Muscle of leg (tissue), 11 donors: Measurements from ENCODE around the gene ZMAT5. TPM values are rescaled to one million over a fixed set of nuclear protein-coding genes. Genes with fewer than 3 reads are reported as not detected.

Experiments used
- DNase-seq: peaks from one replicate; pipeline ENCODE4 v3.0.0; 2013
- H3K27ac ChIP-seq: one replicate; pipeline ENCODE4 v1.5.1; 2013; ENCODE audit warnings: mild to moderate bottlenecking, low read length, control low read depth
- H3K27me3 ChIP-seq: one replicate; pipeline ENCODE4 v1.6.1; 2013; ENCODE audit warnings: low read length; ENCODE audit not compliant: control insufficient read depth, insufficient read depth
- H3K36me3 ChIP-seq: one replicate; pipeline ENCODE4 v1.6.1; 2013; ENCODE audit warnings: low read length; ENCODE audit not compliant: control insufficient read depth, insufficient read depth
- H3K4me1 ChIP-seq: one replicate; pipeline ENCODE4 v1.6.1; 2013; ENCODE audit warnings: low read length; ENCODE audit not compliant: control insufficient read depth, insufficient read depth
- H3K4me3 ChIP-seq: one replicate; pipeline ENCODE4 v1.5.1; 2013; ENCODE audit warnings: low read length, control low read depth
- H3K9me3 ChIP-seq: replicated peaks from 2 replicates; pipeline ENCODE4 v1.6.1; 2013; ENCODE audit warnings: low read depth, low read length; ENCODE audit not compliant: control insufficient read depth
- WGBS: methylation state at CpG from one replicate; pipeline ENCODE4 v1.1.5; 2013; ENCODE audit warnings: missing lambda C conversion rate; ENCODE audit not compliant: insufficient coverage; 5-methylcytosine and 5-hydroxymethylcytosine counted together
- polyA plus RNA-seq, 8 donors: library from polyadenylated mRNA; unstranded; fragments of 120-200 nt; gene quantifications; one replicate each; pipeline versions ENCODE4 v1.2.1 to v1.2.3, GENCODE V29; 2013; ENCODE audit warnings: inconsistent platforms in 1 of 8, low replicate concordance in 1 of 8; ENCODE audit not compliant: insufficient read length in 8 of 8, insufficient read depth in 1 of 8
- total RNA-seq: library from RNA; stranded (reverse); fragments of 120-200 nt; gene quantifications from one replicate; pipeline ENCODE4 v1.2.4, GENCODE V29; 2013

Gene ZMAT5
- total and polyA plus RNA-seq, 9 donors: 15.4 to 23.5 (median 18.4) TPM

DNA sequence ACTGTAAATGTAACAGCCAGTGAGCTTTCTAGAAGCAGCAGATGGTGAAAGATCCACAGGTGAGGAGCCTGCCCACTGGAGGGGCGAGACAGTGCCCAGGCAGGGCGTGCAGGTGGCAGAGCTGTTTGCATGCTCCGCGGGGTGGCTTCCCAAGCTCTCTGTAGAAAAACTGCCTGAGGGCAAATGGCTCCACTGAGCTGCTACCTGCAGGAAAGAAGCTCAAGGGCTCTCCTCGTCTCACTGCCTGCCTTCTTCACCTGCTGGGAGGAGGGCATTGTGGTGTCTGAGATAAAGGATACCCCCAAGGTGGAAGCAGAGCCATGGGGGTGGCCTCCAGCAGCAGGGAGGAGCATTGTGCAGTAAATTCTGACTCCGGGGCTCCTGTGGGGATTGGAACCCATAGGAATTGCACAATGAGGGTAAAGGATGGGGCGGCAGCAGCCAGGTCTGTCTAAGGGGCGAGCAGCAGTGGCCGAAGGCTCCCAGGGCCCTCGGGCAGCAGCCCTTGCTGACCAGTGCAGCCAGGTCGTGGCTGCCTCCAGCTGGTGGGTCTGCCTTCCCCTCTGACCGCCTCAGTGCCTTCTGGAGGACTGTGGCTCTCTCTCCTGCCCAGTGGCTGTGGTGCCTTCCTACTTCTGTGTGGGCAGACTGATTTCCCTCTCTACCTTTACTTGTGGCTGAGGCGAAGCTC lies 75.0 kb downstream of the ZMAT5 start:
- H3K4me1 ChIP-seq: peaks cover 81% of the 10 kb centered on the region
- no peaks in the 10 kb centered on the region for H3K9me3 ChIP-seq
- 81% methylated on average over 11 of the region's 13 CpGs for WGBS
- H3K36me3 ChIP-seq: peaks cover 15% of the 10 kb centered on the region
- DNase-seq: no peak
- H3K27ac ChIP-seq: no peak overlapping the region
- no peaks in the 10 kb centered on the region for H3K27me3 ChIP-seq
- no peak overlapping the region for H3K4me3 ChIP-seq

DNA sequence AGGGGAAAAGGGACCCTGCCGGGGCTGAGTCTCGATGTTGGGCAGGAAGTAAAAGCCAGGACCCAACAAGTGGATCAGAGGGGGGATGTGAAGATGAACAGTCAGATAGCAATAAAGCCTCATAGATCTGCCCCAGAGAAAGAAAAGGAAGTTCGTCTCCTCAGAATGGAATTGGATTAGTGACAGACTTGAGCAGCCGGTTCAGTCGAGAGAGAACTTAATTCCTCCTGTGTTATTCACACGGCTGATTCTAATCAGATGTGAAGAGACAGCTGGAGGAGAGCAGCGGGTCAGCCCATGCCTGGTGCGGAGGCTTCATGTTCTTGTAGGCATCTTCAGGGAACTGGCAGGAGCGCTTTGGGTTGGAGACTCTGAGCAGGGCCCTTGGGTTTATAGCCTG lies 76.3 kb downstream of the ZMAT5 start:
- peak; percentile 79 for DNase-seq
- Histone ChIP-seq H3K36me3 (peaks cover 17% of the 10 kb centered on the region), H3K4me1 (peaks cover 70% of the 10 kb centered on the region), H3K9me3 (no peaks in the 10 kb centered on the region), H3K27me3 (no peaks in the 10 kb centered on the region), H3K4me3 (no peak overlapping the region), H3K27ac (peak overlapping the region; percentile 87)
- WGBS: 52% methylated on average over 9 of the region's 9 CpGs

- Histone ChIP-seq H3K27ac (peak overlapping the region; percentile 87), H3K4me3 (no peak overlapping the region), H3K27me3 (no peaks in the 10 kb centered on the region), H3K9me3 (no peaks in the 10 kb centered on the region), H3K36me3 (peaks cover 19% of the 10 kb centered on the region), H3K4me1 (peaks cover 63% of the 10 kb centered on the region)
- peak; percentile 68 for DNase-seq
- WGBS: 19% methylated on average over 5 of the region's 8 CpGs
These were observed 77.0 kb downstream of the ZMAT5 start for GRCh38 chr22:29689880-29690213.

GRCh38 chr22:29689206-29689879 lies 77.5 kb downstream of the ZMAT5 start:
- Histone ChIP-seq H3K4me1 (peaks cover 58% of the 10 kb centered on the region), H3K27ac (peak overlapping the region; percentile 17), H3K27me3 (no peaks in the 10 kb centered on the region), H3K4me3 (no peak overlapping the region), H3K9me3 (no peaks in the 10 kb centered on the region), H3K36me3 (peaks cover 24% of the 10 kb centered on the region)
- peak; percentile 56 for DNase-seq
- no CpG with 5 or more reads among the region's 5 CpGs for WGBS

GRCh38 chr22:29684244-29684643 lies 82.6 kb downstream of the ZMAT5 start:
- Histone ChIP-seq H3K36me3 (peaks cover 52% of the 10 kb centered on the region), H3K27me3 (no peaks in the 10 kb centered on the region), H3K27ac (no peak overlapping the region), H3K4me3 (no peak overlapping the region), H3K9me3 (no peaks in the 10 kb centered on the region), H3K4me1 (peaks cover 7% of the 10 kb centered on the region)
- 95% methylated on average over 4 of the region's 4 CpGs for WGBS
- no peak for DNase-seq

- Histone ChIP-seq H3K27me3 (no peaks in the 10 kb centered on the region), H3K36me3 (peaks cover 59% of the 10 kb centered on the region), H3K4me1 (peaks cover 2% of the 10 kb centered on the region), H3K27ac (no peak overlapping the region), H3K4me3 (no peak overlapping the region), H3K9me3 (no peaks in the 10 kb centered on the region)
- whole genome bisulfite sequencing: no CpG with 5 or more reads among the region's 4 CpGs
- DNase-seq: no peak
These were observed 83.3 kb downstream of the ZMAT5 start for GRCh38 chr22:29683536-29683935.

Other genes with a start within 250 kb of the ZMAT5 start
- 28.4 TPM for gene THOC5, start 213.2 kb downstream of the ZMAT5 start, total RNA-seq
- gene THOC5, start 213.2 kb downstream of the ZMAT5 start, polyA plus RNA-seq: 10 to 100 TPM; 18.9 to 25.8 (median 21.6) TPM
- 35.8 TPM for gene NIPSNAP1, start 185.9 kb downstream of the ZMAT5 start, total RNA-seq
- gene NIPSNAP1, start 185.9 kb downstream of the ZMAT5 start, polyA plus RNA-seq: 10 to 100 TPM; 24.3 to 38.8 (median 32.2) TPM
- gene NF2, start 163.4 kb downstream of the ZMAT5 start, total RNA-seq: 30.1 TPM
- 10 to 100 TPM; 16.9 to 20.5 (median 19.5) TPM for gene NF2, start 163.4 kb downstream of the ZMAT5 start, polyA plus RNA-seq
- gene CABP7, start 47.0 kb downstream of the ZMAT5 start, total RNA-seq: 0.09 TPM
- gene CABP7, start 47.0 kb downstream of the ZMAT5 start, polyA plus RNA-seq: under 1 TPM; 0.10 to 0.40 (median 0.16) TPM
- gene UQCR10, start 362 bp upstream of the ZMAT5 start, total RNA-seq: 185 TPM
- 100 to 1,000 TPM in 7 of 8 donors, 10 to 100 TPM in 1; 96.1 to 141 (median 126) TPM for gene UQCR10, start 362 bp upstream of the ZMAT5 start, polyA plus RNA-seq
- gene ASCC2, start 71.3 kb upstream of the ZMAT5 start, total RNA-seq: 23.1 TPM
- gene ASCC2, start 71.3 kb upstream of the ZMAT5 start, polyA plus RNA-seq: 10 to 100 TPM; 29.0 to 38.1 (median 34.6) TPM
- 27.0 TPM for gene MTMR3, start 116.2 kb upstream of the ZMAT5 start, total RNA-seq
- gene MTMR3, start 116.2 kb upstream of the ZMAT5 start, polyA plus RNA-seq: 10 to 100 TPM; 23.6 to 29.1 (median 25.2) TPM